Neural progenitor cell (in vitro differentiated cells): Measurements from ENCODE around the gene AGAP3.

ENCODE experiments used
- EZH2 ChIP-seq: fragments of 200-600 bp; sonication (generic); IDR thresholded peaks from 2 replicates; pipeline ENCODE4 v1.6.1; 2017; ENCODE audit warnings: antibody characterized with exemption, mild to moderate bottlenecking, moderate library complexity
- EZH2phosphoT487 ChIP-seq: fragments of 200-600 bp; sonication (generic); IDR thresholded peaks from 2 replicates; pipeline ENCODE4 v1.6.1; 2017; ENCODE audit warnings: antibody characterized with exemption
- TF ChIP-seq, protein P1 (sequence below): fragments of 200-600 bp; sonication (generic); IDR thresholded peaks from 2 replicates; pipeline ENCODE4 v1.5.1; 2017; ENCODE audit warnings: antibody characterized with exemption, mild to moderate bottlenecking

DNA sequence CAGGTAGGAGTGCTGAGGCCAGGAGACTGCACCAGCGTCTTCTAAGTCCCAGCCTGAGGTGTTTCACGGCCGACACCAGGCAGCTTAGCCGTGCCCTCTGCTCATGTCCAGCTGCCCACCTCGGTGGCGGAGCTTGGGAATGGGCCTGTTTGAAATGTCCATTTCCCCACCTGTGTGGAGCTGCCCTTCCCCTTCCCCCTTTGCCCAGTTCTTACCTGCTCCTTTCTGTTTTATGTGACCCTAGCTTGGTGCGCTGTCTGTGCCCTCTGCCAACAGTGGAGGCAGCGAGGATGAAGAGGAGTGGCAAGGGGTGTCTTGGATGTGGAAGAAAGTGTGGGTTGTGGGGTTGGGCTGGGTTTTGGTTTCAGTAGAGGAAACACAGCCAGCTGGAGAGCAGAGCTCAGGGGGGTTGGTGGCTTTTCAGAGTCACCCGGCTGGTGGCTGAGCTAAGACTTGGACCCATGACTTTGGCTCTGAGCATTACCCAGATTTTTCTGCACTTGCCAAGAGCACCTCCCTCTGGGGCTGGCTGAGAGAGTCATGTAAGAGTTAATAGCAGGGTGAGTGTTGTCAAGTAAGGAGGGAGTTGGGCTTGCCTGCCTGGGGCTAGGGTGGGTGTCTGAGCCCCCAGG is 43.8 kb downstream of the AGAP3 start:
- TF ChIP-seq, protein P1, sequence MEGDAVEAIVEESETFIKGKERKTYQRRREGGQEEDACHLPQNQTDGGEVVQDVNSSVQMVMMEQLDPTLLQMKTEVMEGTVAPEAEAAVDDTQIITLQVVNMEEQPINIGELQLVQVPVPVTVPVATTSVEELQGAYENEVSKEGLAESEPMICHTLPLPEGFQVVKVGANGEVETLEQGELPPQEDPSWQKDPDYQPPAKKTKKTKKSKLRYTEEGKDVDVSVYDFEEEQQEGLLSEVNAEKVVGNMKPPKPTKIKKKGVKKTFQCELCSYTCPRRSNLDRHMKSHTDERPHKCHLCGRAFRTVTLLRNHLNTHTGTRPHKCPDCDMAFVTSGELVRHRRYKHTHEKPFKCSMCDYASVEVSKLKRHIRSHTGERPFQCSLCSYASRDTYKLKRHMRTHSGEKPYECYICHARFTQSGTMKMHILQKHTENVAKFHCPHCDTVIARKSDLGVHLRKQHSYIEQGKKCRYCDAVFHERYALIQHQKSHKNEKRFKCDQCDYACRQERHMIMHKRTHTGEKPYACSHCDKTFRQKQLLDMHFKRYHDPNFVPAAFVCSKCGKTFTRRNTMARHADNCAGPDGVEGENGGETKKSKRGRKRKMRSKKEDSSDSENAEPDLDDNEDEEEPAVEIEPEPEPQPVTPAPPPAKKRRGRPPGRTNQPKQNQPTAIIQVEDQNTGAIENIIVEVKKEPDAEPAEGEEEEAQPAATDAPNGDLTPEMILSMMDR, result no peak
- TF ChIP-seq EZH2phosphoT487 (no peak), EZH2 (no peak)
